Stimulated activated CD4-positive, alpha-beta T cell treated with anti-CD3 and anti-CD28 coated beads, Interleukin-1b, Interleukin-23, amount 100 ng/mL, for 24 hours (primary cell): ENCODE data around the gene SOD1.

ENCODE experiments used
- DNase-seq, 4 experiments: peaks; one replicate each; pipeline ENCODE4 v3.0.0-alpha.2; 2020; ENCODE audit warnings: low read depth in 4 of 4, low spot score in 1 of 4

Gene SOD1

DNA sequence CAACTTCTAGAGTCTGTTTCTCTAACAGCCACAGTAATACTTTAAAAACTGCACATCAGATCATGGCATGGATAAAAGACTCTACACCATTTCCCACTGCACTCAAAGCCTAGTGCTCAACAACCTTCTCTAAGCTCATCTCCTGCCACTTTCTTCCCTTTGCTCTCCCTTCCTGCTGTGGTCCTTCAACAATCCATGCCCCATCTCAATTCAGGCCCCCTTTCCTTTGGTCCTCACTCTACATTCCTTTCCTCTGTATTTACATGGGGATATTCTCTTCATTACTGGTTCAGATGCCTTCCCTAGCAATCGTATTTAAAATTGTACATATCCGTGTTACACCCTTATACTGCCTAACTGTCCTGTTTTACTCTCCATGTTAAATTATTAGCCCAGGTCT, 19.0 kb downstream of the SOD1 start:
- DNase-seq: no peak

DNA sequence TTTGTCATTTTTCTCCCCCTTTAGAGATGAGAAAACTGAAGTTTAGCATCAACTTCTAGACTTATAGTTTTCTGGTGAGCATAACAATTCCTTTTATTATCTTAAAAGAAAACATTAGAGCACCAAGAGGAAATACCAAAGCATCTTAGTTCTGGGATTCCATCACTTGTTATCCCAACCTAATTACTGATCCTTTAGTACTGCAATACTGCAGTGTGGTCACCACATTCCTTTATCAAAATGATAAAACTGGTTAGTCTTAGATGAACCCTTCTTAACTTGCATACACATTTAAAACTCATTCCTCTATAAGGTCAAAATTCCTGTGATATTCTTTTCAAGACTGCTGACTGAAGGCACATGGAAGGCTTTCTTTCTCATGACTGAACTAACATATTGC, 23.1 kb downstream of the SOD1 start:
- no peak for DNase-seq

DNA sequence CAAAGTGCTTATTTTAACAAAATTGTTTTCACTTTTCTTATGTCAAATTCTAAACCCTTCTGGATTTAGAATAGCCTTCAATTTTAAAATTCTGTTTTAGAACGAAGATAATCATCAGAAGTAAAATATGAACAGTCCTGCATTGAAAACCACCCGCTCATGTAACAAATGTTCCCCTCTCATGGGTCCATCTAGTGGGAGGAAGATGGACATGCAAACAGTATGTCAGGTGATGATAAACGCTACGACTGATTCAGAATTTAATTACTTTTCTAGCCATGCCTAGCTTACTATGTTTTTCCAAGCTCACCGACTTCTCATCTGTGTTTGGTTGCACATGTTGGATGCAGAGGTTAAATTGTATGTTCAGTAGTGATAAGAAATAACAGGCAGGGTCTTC, 23.5 kb downstream of the SOD1 start:
- no peak for DNase-seq

DNA sequence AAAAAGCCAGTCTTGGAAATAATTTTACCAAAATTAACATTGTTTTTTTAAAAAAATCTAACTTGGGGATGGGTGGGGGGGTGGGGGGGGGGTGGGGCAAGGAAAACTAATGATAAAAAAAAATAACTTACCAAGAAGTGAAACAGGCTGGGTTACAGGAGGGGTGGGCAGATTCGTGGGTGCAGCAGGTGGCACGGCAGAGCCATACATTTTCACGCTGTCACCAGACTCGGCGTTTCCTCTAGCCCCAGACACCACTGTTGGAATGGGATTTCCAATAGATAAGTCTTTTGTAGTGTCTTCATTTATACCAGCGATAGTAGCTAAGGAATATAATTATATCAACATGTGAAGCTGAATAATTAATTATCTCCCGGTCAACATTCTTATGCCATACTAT, 25.4 kb downstream of the SOD1 start:
- no peak for DNase-seq

DNA sequence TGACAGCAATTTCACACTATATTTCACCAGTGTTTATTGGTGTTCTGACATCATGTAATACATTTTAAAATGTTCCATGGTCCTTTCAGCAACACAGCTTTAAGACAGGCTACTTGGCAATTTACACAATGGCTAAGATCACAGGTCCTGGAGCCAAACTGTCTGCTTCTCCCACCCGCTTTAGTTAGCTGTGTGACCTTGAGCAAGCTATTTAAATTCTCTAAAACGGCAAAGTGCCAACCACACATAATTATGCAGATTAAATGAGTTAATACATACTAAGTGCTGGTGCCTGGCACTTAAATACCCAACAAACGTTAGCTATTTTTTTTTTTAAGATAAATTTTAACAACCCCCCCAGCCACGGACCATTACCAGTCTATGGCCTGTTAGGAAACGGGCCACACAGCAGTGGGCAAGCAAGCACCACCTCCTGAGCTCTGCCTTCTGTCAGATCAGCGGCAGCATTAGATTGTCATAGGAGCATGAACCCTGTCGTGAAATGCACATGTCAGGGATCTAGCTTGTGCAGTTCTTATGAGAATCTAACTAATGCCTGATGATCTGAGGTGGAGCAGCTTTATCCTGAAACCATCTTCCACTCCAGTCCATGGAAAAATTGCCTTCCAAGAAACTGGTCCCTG, 26.9 kb downstream of the SOD1 start:
- no peak for DNase-seq

DNA sequence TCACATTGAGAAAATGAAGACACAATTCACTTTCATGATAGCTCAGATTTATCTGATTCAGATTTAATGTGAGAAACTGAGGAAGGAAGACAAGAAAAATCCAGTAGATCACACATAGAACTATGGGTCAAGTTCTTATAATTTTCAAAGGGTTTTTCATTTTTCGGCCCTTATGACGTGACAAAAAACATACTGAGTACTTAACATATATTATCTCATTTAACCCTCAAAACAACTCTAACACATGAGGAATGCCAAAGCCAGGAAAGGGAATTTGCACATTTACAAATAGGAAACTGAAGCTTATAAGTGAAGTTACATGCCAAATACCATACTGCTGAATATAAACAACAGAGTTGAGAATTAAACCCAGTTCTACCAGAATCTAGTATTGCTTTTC, 27.6 kb downstream of the SOD1 start:
- no peak for DNase-seq

DNA sequence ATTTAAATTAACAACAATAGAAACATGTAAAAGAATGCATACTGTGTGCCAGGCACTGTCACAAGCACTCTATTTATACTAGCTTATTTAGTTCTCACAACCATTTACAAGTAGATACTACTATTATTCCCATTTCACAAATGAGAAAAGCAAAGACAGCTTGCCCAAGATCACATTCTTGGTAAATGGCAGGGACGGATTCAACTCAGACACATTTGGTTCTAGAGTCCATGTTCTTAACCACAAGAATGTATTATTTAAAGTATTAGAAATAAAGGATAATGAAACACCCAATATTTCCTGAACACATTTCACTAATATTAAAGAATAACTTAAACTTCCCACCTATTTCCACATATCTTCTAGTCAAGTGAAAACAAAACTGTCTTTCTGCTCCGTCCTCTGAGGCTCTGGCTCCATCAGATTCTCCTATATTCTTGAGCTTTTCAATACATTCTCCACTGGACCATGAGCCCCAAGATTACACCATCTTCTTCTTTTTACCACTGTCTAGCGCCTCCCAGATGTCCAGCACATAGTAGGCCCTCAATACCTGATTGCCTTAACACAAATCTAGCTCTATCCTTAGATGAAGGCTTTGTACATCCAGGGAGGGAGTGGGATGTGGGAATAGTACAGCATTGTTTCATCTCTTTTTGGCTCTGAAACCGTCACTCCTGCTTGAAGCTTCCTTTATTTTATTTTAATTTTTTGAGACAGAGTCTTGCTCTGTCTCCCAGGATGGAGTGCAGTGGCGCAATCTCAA, 29.3 kb downstream of the SOD1 start:
- no peak for DNase-seq

DNA sequence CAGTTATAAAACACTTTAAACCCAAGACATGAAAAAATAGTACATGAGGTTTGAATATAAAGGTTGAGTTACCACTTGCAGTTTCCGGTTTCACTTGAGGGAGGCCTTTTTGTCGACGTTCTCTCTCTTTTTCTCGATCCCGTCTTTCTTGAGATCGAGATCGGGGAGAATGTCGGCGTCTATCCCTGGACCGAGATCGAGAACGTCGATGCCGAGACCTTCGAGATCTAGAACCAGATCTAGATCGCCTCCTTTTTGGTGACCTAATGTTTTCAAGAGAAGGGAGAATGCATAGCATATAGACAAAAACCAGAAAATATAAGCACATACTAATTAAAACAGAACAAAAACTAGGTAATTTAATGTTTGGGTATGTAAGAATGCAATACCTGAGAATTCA, 33.7 kb downstream of the SOD1 start:
- no peak for DNase-seq

DNA sequence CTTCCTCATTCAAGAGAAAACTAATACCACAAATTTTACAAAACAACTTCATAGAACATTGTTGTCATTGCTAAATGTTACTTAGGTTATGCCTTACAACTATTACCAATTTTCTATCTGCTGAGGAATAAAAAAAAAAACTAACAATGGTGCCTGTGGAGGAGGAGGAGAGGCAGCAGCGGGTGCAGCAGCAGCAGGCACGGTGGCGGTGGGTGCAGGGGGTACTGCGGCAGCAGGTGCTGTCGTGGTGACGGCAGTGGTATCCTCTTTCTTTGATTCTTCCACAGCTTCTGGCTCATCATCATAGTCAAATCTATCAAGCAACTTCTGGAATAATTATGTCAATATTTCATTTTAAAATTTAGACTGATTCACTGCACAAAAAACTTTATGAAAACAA, 36.9 kb downstream of the SOD1 start:
- no peak for DNase-seq

DNA sequence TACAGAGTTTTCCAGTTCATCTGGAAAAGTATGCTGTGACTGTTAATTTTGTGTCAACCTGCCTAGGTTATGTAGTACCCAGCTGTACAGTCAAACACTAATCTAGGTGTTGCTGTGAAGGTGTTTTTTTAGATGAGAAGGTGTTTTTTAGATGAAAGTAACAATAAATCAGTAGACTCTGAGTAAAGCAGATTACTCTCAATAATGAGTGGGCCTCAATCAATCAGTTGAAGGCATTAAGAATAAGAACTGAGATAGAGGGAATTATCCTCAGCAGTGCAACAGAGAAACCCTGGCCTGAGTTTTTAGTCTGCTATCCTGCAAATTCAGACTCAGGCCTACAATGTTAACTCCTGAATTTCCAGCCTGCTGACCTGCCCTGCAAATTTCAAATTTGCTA, 39.0 kb downstream of the SOD1 start:
- no peak for DNase-seq

DNA sequence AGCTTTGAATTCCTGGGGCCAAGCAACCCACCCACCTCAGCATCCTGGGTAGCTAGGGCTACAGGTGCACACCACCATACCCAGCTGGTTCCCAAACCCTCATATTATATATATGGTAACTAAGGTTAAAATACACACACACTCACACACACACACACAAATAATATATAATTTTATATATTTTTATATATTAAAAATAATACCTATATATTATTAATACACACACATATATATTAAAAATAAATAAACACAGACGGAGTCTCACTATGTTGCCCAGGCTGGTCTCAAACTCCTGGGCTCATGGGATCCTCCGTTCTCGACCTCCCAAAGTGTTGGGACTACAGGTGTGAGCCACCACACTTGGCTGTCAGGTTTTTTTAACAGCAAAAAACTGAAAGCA, 40.5 kb downstream of the SOD1 start:
- DNase-seq: no peak

DNA sequence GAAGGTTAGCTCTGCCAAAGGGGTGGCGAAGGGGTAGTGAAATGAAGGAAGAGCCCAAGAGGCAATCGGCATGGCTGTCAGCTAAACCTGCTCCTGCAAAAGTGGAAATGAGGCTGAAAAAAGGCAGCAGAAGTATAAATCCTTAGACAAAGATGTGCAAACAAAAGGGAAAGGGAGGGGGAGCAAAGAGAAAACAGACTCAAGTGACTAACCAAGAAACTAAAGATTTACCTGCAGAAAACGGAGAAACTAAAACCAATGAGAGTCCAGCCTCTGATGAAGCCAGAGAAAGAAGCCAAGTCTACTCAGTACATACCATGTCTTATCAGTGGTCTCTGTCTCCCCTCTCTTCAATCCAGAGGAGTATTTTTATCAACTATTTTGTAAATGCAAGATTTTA, 47.1 kb downstream of the SOD1 start:
- DNase-seq: no peak

DNA sequence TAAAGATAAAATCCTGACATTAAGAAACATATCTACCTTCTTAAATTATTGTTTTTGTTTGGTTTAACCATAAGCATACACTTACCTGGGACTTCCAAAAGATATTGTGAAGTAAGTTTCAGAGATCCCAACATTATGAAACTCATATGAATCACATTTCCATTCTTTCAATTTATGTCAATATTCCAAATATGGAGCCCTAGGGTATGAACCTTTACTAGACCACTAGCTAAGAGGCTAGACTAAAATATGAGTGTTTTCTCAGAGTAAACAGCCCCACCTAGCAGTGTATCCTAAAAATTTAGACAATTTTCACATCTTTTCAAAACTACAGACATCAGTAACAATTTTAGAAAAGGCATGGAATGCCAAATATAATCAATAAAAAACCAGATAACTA, 48.0 kb downstream of the SOD1 start:
- DNase-seq: no peak

DNA sequence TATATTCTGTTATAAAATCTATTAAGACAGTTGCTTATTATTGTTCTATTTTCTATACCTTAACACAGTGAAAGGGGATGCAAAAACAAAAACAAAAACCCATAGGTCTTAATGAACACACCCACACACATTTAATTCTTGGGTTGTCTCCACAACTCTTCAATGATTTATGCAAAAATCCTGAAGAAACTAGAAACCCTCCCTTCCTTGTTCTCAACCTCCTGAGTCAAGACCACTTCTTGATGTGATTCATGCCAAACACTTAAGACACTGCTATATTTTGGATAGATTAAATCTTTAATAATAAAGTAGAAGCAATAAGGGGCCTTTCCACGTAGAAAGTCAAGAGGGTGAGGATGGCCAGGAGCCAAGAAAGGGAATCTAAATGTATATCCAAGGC, 49.0 kb downstream of the SOD1 start:
- DNase-seq: no peak

DNA sequence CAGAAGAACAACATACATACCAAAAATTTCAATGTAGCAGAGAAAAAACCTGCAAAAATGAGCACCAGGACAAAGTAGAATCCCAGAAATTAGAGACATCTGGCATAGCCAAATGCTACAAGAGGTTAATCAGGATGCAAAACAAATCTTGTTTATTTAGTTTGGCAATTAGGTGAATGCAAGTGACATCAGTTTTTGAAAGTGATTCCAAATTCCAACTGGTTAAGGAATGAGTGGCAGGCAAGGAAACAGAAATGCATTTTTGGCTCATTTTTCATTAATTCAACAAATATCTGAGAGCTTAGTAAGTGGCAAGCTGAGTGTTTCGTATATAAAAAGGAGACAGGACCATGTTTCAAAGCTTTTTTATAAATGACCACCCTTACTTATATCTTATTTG, 51.1 kb downstream of the SOD1 start:
- no peak for DNase-seq

DNA sequence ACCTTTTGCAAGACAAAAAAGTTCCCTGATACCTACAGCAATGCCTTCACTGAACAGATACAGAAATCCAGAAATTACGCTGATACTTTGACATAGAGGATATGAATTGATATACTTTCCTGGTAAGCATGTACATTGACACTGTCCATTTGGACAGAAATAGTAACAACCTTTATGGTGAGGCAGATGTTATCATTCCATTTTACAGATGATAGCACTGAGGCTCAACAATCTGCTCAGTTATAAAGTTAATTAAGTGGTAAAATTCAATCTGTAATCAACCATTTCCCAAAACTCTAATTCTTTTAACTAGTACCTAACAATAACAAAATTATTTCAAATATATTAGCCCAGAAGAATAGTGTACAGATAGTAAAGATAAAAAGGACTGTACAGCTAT, 51.8 kb downstream of the SOD1 start:
- no peak for DNase-seq

DNA sequence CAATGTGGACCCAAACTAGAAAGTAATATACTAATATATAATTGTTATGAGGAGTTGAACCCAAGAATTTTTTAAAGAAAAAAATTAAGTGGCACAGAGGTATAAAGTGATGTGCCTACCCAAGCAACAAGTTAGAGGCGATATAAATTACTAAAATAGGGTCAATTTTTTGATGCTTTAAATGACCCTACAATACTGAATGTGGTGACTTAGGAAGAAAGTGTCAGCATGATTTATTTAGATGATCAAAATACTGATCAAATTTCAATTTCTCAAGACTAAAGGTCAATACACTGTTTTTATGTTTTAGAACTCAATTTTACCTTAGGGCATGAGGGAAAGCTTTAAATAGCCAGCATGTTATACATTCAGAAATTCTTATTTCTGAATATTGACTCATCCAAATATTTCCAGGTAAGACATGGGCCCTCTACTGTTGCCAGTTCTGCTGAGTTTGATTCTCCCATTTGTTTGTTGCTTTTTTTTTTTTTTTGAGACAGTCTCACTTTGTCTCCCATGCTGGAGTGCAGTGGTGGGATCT, 52.3 kb downstream of the SOD1 start:
- DNase-seq: no peak

DNA sequence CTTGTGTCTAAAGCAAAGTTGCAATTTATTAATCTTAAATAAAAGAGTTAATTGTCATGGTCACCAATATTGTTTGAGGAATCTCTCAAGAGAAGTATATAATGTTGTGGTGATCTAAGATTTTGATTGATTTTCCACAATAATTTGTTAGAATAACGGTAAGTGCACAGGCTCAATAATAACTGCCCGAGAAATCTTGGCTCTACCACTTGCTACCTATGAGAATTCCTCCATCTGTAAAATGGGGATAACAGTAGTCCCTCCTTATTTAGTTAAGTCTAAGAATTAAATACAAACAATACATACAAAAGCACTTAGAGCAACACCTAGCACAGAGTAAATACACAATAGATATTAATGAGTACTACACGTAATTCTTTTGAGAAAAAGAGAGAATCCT, 53.6 kb downstream of the SOD1 start:
- no peak for DNase-seq

DNA sequence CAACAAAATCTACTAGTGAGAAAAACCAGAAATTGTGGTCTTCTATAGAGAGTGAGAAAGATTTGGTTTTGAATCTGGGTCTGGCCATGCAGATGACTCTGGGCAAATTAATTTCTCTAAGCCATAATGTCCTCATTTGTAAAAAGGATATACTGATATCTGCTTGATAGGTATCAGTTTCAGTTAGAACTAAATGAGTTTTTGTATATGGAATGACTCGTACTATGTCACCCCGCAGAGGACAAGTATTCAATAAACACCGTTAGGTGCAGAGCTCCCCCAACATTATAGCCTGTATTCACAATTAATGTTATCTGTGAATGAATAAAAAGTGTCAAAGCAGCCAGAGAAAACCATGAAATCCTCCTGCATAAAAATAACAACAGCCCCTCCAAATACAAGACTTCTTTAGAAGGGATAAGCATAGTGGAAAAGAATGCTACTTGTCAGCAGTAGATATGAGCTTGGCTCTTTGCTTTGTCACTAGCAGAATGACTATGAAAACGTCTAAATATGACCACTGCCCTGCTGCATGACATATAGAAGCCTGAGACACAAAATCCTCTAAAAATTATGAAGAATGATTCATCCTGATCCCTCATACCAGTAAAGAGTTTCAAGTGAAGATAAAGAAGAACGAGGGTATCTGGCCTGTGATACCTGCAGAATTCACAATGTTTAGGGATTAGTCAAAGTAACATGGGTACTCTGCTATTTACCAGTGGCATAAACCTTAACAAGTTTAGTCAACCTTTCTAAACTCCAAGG, 54.7 kb downstream of the SOD1 start:
- DNase-seq: no peak

DNA sequence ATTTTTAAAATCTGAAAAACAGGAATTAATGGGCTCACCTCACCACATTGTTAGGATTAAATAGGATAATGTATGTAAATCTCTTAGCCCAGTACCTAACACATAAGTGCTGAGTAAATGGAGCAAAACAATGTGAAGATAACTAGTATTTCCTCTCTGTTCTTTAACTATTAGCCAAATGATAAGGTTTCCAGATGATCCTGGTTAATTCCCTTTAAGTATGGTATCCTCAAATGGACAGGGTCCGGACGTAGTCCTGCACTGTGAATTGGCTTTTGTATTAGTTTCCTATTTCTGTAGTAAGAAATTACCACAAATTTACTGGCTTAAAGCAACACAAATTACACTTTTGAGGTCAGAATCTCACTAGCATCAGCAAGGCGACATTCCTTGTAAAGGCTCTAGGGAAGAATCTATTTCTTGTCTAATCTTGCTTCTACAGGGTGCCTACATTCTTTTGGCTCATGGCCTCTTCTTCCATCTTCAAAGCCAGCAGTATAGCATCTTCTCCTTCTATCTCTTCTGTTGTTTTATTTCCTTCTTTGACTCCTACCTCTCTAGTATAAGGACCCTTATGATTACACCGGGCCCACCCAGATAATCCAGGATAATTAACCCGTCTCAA, 55.4 kb downstream of the SOD1 start:
- DNase-seq: no peak

DNA sequence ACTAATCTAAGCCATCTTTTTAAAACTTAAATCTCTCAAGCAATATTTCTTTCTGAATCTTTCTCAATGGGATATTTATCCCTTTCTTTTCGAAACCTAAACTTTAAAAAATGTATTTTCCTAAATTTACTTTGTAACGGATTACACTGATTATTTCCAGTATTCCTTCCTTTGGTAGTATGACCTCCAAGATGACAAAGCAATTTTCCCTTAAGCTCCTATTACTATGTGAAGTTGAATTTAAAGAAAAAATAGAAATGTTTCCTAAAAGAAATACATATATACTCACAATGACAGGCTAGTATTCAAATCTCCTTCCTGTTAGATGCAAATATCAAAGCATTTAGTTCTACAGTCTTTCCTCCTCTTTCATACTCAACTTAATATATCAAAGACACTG, 56.6 kb downstream of the SOD1 start:
- no peak for DNase-seq
